ENCODE measurements around the gene CCDC40.
A peak's percentile ranks its signal among the peaks of the same experiment; 100 is the strongest.

CCDC40 gene

DNA sequence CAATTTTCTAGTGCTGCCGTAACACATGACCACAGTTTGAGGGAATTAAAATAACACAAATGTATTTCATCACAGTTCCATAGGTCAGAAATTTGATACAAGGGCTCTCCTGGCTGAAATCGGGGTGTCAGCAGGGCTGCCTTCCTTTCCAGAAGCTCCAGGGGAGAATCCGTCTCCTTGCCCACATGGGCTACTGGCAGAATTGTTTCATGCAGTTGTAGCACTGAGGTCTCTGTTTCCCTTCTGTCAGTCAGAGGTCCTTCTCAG, 89.9 kb downstream of the CCDC40 start:
- no peak for DNase-seq (ENCODE audit: extremely low read depth in 1 of 2, low read depth in 1 of 2)

DNA sequence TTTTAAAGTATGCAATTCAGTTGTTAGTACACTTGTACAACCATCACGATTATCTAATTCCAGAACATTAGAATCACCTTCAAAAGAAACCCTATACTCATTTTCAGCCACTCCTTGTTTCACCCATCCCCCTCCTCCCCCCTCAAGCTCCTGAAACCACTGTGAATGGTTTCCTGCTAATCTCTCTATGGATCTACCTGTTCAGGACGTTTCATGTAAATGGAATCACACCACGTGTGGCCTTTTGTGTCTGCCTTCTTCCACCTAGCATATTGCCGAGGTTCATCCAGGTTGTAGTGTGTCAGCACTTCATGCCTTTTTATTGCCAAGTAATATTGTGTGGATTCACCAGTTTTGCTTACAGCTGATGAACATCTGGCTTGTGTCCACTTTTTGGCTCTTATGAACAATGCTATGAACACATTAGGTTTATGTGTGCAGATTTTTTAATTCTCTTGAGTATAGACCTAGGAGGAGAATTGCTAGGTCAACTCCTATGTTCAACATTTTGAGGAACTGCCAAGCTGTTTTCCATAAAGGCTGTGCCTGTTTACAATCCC, 92.6 kb downstream of the CCDC40 start:
- no peak for DNase-seq (ENCODE audit: extremely low read depth in 1 of 2, low read depth in 1 of 2)

DNA sequence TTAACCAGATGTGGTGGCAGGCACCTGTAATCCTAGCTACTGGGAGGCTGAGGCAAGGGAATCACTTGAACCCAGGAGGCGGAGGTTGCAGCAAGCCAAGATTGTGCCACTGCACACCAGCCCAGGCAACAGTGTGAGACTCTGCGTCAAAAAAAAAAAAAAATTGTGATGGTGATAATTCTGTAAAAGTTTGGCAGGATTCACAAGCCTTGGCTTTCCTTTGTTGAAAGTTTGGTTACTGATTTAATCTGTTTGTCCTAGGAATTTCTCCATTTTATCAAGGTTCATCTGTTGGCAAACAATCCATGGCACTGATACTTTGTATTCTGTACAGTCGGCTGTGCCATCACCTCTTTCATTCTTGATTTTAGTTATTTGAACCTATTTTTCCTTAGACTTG, 94.5 kb downstream of the CCDC40 start:
- DNase-seq (ENCODE audit: extremely low read depth in 1 of 2, low read depth in 1 of 2), result no peak

DNA sequence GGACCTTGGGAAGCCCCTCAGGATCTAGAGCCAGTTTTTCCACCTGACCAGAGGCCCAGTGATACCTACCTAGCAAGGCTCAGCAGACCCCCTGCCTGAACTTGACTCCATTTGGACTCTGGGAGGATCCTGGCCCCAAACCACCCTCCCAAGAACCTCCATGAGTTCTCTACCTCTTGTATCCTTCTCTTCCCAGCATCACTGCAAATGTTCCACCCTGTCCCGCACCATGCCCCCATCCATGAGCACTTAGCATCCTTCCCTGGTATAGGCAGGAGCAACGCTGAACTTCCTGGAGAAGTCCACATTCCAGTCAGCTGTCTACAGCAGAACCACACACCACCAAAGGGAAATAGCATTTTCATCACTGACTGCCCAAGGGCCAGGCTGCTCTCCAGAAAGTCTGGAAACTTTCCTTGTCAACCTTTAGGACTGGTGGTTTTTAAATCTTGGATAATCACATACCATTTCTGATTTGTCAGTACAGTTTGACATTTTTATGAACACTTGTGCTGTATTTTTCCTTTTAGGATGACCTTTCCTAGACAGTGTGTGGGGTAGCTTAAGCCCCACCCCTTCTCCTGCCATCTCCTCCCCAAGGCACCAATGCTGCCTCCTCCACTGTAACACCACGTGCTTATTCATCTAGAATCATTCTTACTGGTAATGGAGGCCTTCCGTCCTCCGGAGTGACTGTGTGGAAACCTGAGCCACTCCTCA, 96.6 kb downstream of the CCDC40 start:
- no peak for DNase-seq (ENCODE audit: extremely low read depth in 1 of 2, low read depth in 1 of 2)

DNA sequence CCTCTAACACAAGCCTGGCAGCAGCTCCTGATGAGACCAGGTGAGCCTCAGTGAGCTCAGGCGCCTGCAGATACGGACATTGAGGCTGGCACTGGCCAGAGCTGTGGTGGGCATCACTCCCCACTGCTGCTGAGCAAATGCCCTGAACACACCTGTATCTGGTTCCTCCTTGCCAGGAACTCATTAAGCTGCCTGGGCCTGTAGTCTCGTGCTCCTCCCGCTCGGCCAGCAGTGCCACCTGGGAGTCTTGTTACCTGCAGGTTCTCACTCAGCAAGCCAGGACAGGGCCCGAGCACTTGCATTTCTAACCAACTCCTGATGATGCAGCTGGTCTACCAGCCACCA, 97.2 kb downstream of the CCDC40 start:
- no peak for DNase-seq (ENCODE audit: extremely low read depth in 1 of 2, low read depth in 1 of 2)

DNA sequence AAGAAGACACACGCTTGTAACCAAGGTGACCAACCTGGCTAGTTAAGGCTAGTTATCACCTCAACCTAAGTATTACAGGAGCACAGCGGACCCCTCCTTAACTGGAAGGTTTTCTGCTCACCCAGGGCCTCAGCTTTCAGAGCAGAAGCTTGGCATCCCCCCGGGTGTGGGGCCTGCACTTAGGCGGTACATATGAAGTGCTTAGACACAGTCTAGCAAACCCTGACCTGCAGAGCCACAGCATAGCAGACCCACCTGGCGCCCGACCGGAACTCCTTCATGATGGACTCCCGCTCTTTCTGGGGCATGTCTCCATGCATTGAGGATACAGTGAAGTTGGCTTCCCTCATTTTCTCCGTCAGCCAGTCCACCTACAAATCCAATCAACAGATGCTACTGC, 100.7 kb downstream of the CCDC40 start:
- no peak for DNase-seq (ENCODE audit: extremely low read depth in 1 of 2, low read depth in 1 of 2)

DNA sequence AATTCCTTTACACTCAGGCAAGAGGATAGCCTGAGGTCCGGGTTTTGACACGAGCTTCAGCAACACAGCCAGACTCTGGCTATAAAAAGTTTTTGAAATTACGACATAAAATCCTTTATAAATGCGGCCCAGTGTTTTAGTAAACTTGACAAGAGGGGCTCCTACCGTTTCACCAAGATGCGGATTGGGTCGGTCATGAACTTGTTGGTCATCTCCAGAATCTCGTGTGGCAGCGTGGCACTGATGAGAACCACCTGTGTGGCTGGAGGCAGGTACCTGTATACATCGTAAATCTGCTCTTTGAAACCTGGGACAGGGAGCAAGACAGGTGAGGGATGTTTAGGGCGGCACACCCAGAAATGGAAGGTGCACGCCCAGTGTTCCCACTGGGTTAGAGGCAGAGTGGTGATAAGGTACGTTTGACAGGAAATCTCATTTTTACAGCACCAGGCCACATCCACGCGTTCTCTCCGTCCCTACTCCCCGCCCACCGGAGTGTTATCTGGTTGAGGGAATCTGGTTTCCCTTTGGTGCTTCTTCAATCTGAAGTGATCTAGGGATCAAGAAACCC, 102.5 kb downstream of the CCDC40 start:
- DNase-seq (ENCODE audit: extremely low read depth in 1 of 2, low read depth in 1 of 2), result no peak

DNA sequence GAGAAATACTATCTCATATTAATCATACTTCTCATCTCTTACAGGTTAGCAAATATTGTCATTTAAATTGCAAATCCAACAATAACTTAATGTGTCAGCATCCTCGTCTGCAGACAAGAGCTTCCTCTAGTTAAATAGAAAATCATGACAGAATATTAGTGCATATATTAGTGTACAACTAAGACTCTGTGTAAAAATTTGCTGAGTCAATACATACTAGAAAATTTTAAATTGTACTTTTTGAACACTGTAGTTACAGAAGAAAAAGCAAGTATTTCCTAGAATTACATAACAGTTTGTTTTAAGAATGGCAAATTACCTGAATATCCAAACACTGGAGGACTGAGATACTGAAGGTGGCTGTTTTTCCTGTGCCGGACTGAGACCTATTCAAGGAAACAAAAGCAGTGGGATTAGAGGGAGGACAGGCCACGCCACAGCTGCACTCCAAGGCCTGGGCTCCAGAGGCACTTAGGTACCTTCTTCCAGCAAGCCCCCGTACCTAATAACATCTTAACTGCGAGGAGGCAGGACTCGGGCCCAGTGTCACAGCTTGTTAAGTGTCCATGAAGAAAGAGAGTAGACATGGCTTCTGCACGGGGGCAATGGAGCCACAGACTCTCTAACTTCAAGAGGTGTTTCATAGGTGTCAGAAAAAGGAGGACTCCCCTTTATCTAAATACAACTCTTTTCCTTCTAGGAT, 105.2 kb downstream of the CCDC40 start:
- DNase-seq (ENCODE audit: extremely low read depth in 1 of 2, low read depth in 1 of 2), result no peak

DNA sequence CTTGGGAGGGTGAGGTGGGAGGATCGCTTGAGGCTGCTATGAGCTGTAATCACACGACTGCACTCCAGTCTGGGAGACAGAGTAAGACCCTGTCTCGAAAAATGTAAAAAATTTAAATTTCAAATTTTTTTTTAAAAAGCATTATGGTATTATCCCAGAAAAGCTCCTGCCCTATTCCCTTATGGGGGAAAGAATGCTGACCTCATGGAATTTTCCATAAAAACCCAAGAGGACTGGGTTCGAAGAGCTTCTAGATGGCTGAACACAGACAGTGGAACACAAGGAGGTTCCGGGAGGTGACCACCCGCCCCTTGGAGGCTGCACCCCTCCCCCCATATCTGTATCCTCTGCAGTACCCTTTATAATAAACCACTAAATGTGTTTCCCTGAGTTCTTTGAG, 106.5 kb downstream of the CCDC40 start:
- no peak for DNase-seq (ENCODE audit: extremely low read depth in 1 of 2, low read depth in 1 of 2)

DNA sequence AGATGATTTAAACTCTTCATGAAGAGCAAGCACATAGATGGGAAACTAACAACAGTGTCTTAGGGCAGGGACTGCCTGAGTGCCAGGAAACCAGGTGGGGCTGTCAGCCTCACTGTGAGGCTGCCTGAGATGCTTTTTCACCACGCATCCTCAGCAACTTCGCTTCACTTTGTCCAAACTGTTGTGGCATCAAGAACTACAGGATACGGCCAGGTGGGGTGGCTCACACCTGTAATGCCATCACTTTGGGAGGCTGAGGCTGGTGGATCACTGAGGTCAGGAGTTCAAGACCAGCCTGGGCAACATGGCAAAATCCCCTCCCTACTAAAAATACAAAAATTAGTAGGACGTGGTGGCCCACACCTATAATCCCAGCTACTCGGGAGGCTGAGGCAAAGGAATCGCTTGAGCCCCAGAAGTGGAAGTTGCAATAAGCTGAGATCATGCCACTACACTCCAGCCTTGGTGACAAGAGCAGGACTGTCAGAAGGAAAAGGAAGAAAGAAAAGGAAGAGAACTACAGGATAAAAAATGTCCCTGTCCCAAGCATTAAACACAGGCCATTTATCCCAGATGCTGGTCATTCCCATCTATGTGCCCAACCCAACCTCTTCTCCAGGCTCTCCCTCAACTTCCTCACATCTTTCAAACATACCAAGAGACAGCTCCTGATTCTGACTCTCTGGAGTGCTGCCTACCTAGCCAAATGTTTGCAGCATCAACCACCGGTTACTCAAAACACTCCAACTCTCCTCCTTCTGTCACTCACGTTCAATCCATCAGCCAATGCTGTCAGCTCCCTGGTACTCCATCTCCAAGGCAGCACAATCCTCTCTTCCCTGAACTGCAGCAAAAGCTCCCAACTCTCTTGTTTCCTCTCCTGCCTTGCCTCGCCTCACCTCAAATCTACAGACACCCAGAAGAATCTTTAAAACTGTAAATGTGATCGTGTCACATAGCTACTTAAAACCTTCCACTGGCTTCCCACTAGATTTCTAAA, 108.9 kb downstream of the CCDC40 start:
- DNase-seq (ENCODE audit: extremely low read depth in 1 of 2, low read depth in 1 of 2), result no peak

DNA sequence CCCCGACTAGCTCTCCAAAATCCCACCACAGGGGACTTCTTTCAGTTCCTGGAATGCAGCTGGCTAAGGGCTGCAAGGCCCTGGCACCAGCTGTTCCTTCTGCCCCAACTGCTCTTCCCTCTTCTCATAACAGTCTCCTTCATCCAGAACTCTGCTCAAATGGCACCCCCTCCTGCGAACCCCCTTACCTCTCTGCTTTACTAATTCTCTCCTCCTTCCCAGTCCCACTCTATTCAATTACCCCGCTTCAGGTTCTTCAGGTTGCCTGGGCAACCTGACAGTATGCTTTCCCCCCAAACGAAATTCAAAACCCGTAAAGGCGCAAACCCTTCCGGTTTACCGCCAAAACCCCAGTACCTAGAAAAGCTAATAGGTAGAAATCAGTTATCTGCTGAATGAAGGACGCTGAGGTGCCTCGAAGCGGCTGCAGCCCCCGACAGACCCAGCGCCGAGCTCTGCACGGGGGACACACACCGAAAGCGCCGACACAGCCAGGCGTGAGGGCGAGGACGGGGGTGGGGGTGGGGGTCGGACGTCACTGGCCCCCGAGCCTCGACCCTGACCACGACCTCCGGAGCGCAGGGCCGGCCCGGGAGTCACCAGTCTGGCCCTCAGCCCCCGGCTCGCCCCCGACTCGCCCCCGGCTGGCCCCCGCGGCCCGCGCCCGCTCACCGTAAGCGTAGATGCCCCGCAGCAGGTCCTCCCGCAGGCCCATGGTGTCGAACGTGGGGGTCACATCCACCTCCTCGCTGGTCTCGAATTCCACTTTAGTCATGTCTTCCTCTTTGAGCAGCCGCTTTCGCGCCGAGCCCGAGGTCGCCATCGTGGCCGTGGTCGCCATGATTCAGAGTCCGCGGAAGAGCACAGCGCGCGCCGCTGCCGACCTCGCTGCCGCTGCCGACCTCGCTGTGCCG, 109.9 kb downstream of the CCDC40 start:
- no peak for DNase-seq (ENCODE audit: extremely low read depth in 1 of 2, low read depth in 1 of 2)

DNA sequence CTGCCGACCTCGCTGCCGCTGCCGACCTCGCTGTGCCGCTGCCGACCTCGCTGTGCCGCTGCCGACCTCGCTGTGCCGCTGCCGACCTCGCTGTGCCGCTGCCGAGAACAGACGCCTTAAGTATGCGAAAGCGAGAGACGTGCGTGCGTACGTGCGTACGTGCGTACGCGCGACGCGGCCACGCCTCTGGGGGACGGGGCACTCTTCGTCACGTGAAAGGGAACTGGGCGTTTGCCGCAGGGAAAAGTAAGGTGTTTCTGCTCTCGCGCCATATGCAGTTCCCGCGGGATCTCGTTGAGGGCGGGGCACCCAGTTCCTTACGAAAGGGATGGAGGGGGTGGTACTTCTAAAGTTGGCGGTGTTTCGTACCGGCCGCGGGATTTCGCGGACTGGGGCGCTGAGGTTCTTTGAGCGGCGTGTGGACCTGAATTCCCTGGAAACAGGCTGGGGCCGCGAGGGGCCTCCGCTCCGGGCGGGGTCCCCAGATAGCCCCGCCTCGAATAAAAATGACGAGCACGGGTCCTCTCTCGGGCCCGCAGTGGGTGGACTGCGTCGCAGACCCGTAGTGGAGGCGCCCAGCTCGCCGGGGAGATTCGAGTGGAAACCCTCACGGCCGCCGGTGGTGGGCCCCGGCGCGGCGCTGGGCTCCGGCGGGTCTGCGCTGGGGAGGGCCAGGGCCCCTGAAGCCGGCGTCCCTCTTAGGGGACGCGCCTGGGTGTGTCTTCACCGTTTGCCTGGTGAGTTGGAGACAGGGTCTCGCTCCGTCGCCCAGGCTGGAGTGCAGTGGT, 110.8 kb downstream of the CCDC40 start, which contains the start of gene EIF4A3:
Gene EIF4A3, minus strand, starts transcription at position 94 of the 788 bp plus-strand sequence. CDS start 167 bp downstream, outside the sequence.
- peak; percentile 92 to 97 for DNase-seq (ENCODE audit: extremely low read depth in 1 of 2, low read depth in 1 of 2)
